Activated naive CD8-positive, alpha-beta T cell treated with anti-CD3 and anti-CD28 coated beads, Interleukin-2, amount 50 U/mL, for 16 hours (primary cell): ENCODE measurements around the gene TXK.
"Not testable (repeated sequence)": the region's sequence is repeated elsewhere in the genome, so short reads cannot be mapped to it uniquely, and the experiment has no call there.

Experiments used
- DNase-seq: peaks from one replicate; pipeline ENCODE4 v3.0.0-alpha.2; 2020; ENCODE audit warnings: low read depth, low spot score

Gene TXK

DNA sequence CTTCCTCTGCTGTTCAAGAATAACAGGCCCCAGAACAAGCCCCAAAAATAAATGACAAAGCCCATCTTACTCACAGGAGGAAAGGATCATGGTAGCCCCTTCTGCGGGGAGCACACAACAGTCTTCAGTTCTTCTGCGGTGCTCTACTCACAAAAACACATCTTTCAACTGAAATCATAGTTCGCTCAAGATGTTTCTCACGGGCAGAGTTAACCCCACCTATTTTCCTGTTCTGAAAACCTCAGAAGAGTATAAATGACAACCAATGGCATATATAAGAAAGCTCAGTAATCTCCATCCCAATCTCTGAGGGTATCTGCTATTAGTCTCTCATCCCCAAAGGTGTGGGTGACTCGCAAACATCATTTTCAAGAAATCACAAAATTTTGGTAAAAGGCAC is at the start of gene TXK:
TXK (minus strand) TSS at position 170 of the 400 bp plus-strand sequence; CDS start at position 90, 80 bp downstream.
- DNase-seq = no peak

DNA sequence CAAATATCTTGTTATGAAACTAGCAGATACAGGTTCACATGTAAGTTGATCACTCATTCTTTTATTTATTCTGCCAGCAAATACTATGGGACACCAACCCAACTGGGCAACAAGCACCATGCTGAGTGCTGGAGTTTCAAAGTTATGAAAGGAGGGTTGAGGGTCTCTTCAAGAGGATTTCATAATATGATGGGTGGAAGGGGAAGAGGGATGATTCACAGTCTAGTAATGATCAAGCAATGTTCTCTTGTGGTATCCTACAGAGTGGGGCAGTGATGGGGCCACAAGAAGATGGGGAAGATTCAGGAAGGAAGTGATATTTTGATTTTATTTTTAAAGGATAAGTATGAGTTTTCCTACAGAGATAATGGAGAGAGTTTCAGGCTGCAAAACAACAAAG is 46.2 kb upstream of the TXK start:
- no peak for DNase-seq

DNA sequence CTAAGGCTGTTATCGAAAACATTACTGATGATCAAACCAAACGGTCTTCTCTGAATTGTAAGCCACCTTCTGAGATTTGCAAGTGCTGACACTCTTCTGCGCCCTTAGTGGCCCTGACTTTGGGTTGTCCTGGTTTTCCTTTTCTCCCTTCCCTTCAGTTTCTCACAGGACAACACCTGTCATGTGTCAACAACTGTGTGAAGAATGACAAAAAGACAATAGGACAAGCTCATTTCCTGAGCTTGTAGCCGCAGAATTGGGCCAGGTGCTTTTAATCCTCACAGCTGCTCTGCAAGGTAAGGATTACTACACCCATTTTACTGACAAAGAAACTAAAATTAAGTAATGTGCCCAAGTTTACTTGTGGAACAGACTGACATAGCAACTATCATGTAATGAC is 44.9 kb upstream of the TXK start:
- DNase-seq = no peak

- no peak for DNase-seq
These were observed 41.8 kb upstream of the TXK start for GRCh38 chr4:48175806-48176205.

GRCh38 chr4:48175328-48175727 is 41.3 kb upstream of the TXK start:
- no peak for DNase-seq

DNA sequence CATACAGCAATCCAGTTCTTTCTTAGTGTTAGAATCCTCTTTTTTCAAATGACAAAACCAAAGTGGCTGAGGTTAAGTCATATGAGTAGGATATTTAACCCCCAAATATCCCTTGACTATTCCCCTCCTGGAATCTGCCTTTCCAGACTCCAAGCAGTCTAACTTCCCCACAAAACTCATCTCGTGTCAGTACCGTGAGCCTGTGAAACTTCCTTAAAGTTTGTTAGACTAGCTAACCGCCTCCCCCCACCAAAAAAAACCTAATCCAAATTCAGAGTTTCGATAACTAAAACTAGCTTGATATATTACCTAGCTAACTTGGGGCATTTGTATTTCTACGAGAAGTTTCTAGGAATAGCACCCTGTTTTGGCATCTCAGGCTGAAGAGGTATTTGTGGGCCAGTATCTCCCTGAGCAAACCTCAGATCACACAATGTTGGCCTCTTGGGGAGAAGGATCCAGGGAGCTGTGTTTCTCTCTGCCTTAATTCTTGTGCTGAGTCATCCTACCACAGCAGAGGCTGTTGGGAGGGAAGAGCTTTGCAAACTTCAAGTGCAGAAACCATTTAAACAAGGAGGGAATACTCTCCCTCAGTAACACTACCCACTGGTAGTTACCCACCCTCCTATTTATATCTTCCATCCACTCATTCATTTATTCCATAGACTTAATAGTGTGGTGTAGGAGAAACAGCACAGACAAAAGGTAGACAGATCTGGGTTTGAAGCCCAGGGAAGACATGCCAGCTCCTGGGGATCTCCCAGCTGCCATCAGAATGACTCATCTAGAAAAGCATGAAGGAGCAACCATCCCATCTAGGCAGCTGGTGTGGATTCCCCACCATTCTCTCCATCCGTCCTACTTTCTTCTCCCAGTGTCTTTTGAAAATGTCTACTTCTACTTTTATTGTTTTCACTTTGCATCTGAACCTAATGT is 39.3 kb upstream of the TXK start:
- no peak for DNase-seq

- no peak for DNase-seq
These were observed 38.6 kb upstream of the TXK start for GRCh38 chr4:48172651-48173050.

GRCh38 chr4:48169636-48170035 is 35.6 kb upstream of the TXK start:
- no peak for DNase-seq

GRCh38 chr4:48167538-48168263 is 33.7 kb upstream of the TXK start:
- no peak for DNase-seq

- not testable (repeated sequence) for DNase-seq
These were observed 30.5 kb upstream of the TXK start for GRCh38 chr4:48164561-48164960.

GRCh38 chr4:48163746-48164145 is 29.7 kb upstream of the TXK start:
- DNase-seq = no peak

GRCh38 chr4:48162162-48162561 is 28.1 kb upstream of the TXK start:
- no peak for DNase-seq

DNA sequence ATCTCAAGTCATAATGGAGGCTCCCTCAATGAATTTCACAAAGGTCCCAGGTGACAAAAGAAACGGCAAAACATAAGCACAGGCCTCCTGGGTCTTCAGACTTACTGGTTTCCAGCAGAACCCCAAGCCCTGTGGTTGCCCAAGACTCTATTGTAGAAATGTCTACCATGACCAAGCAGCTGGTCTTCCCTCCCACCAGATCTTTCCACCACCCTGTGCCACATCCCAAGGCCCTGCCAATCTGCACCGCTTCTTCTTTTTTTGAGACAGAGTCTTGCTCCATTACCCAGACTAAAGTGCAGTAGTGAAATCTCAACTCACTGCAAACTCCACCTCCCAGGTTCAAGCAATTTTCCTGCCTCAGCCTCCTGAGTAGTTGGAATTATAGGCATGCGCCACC is 23.2 kb upstream of the TXK start:
- DNase-seq = no peak

DNA sequence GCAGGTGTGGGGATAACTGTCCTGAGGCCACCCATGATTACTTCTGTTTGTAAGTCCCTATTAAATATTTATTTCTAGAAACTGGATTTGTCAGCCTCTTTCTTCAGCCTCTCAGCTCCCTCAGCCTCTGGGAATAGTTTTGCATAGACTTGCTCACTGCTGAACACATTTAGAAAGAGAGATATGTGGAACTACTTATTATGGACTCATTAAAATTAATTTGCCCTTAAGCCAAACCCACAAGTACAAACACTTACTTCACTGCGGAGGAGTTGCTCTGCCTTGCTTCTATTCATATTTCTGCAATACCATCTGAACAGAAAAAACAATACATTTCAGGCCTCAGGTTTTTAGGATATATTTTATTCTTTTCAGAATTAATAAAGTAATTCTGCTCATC is 22.4 kb upstream of the TXK start:
- no peak for DNase-seq

GRCh38 chr4:48153791-48154550 is 19.9 kb upstream of the TXK start:
- DNase-seq = no peak

DNA sequence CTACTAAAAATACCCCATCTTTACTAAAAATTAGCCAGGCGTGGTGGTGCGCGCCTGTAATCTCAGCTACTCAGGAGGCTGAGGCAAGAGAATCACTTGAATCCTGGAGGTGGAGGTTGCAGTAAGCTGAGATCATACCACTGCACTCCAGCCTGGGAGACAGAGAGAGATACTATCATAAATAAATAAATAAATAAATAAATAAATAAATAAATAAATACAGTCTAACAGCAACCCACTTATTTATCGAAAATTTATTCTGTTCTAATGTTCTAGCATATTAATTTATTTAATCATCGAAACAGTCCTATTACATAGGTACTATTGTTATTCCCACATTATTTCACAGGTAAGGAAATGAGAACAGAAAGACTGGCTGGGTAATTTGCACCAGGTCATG is 18.2 kb upstream of the TXK start:
- DNase-seq = no peak

- no peak for DNase-seq
These were observed 15.8 kb upstream of the TXK start for GRCh38 chr4:48149827-48150370.

- no peak for DNase-seq
These were observed 13.6 kb upstream of the TXK start for GRCh38 chr4:48147621-48148020.

DNA sequence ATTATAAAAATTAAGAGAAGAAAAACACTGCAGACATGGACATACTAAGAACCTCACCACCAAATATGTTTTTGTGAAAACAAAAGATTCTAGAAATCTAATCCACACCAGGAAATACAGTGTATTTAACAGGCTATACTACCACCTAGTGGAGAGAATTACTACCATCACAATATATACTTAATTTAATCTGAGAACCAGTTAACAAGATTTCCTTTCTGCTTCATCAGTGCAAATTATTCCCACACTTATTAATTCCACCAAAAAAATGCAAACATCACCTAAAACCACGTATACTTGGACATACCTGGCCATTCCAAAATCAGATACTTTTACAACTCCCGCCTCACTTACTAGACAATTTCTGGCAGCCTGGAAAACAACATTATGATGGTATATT is 7.0 kb upstream of the TXK start:
- DNase-seq = no peak

DNA sequence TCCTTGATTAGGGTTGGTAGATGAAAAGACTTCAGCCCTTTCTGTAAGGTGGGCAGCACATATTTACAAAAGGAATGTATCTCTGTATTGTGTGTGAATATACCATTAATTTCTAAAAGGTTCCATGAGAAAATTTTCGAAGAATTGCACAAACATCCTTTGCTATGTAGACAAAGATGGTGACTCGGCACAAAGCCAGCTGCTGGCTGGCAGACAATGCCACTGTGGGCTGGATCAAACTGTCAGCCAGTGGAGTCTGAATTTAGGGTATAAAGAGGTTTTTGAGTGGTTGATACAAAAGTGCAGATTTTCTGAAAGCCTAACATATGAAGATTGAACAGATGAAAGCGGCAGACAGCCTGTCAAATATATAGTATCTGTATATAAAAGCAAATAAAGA is 5.6 kb upstream of the TXK start:
- no peak for DNase-seq

DNA sequence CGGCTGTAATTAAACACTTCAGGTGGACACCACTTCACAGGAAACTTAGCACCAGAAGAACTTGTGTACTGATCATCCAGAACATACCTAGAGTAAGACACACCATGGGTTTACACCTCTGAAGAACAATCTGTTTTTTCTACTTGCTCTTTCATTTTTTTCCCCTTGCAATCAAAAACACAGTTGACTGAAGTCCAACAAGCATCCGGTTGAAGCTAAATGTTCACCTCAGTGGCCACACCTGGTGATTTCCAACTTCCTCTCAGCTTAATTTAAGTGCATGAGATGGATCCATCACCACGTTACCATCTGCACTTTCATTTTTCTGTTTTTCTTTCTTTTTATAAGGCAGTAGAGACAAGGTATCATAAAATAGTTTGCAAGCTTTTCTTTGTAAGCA is 4.9 kb upstream of the TXK start:
- DNase-seq = no peak

- DNase-seq = no peak
These were observed 4.5 kb upstream of the TXK start for GRCh38 chr4:48138511-48138910.
